Smooth muscle cell of the brain vasculature (primary cell): ENCODE results near the gene CACNA1S.

Source experiments
- DNase-seq: peaks from one replicate; pipeline ENCODE4 v3.0.0-alpha.2; 2012; ENCODE audit warnings: low read depth, low spot score

CACNA1S gene

GRCh38 chr1:201116091-201116490 lies 3.9 kb upstream of the CACNA1S start:
- no peak for DNase-seq

- DNase-seq, result no peak
These were observed 3.2 kb upstream of the CACNA1S start for GRCh38 chr1:201115390-201115937.

- peak; percentile 66 for DNase-seq
These were observed 2.3 kb upstream of the CACNA1S start for GRCh38 chr1:201114245-201115131.

- no peak for DNase-seq
These were observed 1.4 kb upstream of the CACNA1S start for GRCh38 chr1:201113451-201114244.

GRCh38 chr1:201112926-201113325 lies 700 bp upstream of the CACNA1S start:
- no peak for DNase-seq

- DNase-seq, result no peak
These were observed 554 bp downstream of the CACNA1S start for GRCh38 chr1:201111672-201112071.

- DNase-seq, result no peak
These were observed 1.1 kb downstream of the CACNA1S start for GRCh38 chr1:201111156-201111555.

GRCh38 chr1:201110616-201111015 lies 1.6 kb downstream of the CACNA1S start:
- no peak for DNase-seq

- DNase-seq, result no peak
These were observed 2.1 kb downstream of the CACNA1S start for GRCh38 chr1:201110138-201110537.

- no peak for DNase-seq
These were observed 2.6 kb downstream of the CACNA1S start for GRCh38 chr1:201109651-201110050.

GRCh38 chr1:201108614-201109013 lies 3.6 kb downstream of the CACNA1S start:
- DNase-seq, result no peak

GRCh38 chr1:201105688-201106087 lies 6.5 kb downstream of the CACNA1S start:
- no peak for DNase-seq

GRCh38 chr1:201104141-201104540 lies 8.1 kb downstream of the CACNA1S start:
- no peak for DNase-seq

- DNase-seq, result no peak
These were observed 8.6 kb downstream of the CACNA1S start for GRCh38 chr1:201103666-201104065.

GRCh38 chr1:201100169-201100930 lies 11.9 kb downstream of the CACNA1S start:
- DNase-seq, result no peak

- no peak for DNase-seq
These were observed 13.1 kb downstream of the CACNA1S start for GRCh38 chr1:201098992-201099677.

- DNase-seq, result no peak
These were observed 15.0 kb downstream of the CACNA1S start for GRCh38 chr1:201096977-201097856.

- no peak for DNase-seq
These were observed 16.2 kb downstream of the CACNA1S start for GRCh38 chr1:201096041-201096461.

- DNase-seq, result no peak
These were observed 16.6 kb downstream of the CACNA1S start for GRCh38 chr1:201095581-201095980.

- DNase-seq, result no peak
These were observed 17.4 kb downstream of the CACNA1S start for GRCh38 chr1:201094832-201095231.
